ENCODE measurements around the gene MACC1. TPM values are rescaled to one million over a fixed set of nuclear protein-coding genes. Genes with fewer than 3 reads are reported as not detected.

MACC1 gene
- polyA plus RNA-seq, 10 donors = 0.04 to 0.33 (median 0.07) TPM

DNA sequence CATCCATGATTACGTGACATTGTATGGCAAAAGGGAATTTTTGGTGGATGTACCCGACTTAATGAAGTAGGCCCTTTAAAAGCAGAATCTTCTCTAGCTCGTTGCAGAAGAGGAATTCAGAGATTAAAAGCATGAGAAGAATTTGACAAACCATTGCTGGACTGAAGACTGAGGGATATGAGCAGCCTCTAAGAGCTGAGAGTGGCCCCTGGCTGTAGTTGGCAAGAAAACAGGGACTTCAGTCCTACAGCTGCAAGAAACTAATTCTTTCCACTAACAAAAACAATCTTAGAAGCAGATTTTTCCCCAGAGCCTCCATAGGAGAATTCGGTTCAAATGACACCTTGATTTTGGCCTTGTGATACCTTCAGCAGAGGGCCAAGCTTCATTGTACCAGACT lies 34.1 kb downstream of the MACC1 start:
- no peak for DNase-seq

DNA sequence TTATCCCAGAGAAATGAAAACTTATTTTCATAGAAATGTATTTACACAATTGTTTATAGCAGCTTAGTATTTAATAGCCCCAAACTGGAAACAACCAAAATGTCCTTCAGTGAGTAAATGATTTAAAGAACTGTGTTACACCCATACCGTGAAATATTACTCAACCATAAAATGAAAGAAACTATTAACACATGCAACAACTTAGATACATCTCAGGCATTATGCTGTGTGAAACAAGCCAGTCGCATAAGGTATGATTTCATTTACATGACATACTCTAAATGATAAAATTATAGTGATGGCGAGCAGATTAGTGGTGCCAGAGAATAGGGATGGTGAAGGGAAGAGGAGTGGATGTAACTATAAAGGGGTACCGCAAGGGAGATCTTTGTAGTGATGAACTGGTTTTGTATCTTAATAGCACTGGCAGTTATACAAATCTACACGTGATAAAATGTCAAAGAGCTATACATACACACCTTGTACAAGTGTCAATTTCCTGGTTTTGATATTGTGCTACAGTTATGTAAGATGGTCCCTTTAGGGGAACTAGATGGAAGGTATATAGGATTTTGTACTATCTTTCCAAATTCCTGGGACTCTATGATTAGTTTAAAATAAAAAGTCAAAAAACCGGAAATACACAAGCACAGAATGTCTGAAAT lies 40.5 kb downstream of the MACC1 start:
- no peak for DNase-seq

DNA sequence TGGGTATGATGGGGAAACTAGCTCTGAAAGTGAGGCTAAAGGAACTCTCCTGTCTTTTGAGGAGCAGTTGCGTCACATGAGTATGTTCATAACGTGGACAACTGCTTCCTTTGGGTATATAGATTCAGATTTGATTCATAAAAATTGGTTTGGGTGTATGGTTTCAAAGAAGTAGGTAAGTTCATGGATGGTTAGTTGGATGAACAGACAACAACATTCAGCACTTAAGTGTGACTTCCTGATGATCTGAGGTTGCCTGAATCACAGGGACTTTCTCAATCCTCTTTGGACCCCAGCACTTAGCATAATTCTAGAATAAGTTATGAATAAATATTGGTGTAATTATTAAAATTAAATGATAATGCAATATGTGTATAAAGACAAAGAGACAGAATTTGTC lies 43.4 kb downstream of the MACC1 start:
- DNase-seq = no peak

DNA sequence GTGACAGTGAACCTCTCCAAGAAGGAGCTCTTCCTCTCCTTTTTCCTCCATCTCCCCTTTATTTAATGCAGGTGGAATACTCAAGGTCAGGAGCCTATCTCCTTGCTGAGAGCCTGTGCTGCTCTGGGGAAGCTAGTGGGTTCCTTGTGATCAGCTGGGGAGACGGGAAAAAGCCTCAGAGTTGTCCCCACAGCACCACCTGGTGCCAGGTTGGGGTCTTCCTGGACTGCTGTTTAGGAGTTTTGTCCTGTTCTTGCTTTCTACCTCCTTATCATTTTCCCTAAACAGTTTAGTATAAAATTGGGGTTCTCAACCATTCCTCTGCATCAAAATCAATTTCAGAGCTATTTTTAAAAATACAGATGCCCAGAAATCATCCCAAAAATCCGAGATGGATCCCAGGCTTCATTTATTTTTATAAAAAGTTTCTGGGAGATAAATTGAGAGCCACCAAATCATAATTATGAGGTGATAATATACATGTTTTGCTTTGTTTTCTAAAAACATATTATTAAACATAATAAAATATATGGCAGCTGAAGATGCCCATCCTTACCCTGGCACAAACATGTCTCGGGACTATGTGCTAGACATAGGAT lies 44.3 kb downstream of the MACC1 start:
- DNase-seq = peak; percentile 31 to 64 (median 55)

DNA sequence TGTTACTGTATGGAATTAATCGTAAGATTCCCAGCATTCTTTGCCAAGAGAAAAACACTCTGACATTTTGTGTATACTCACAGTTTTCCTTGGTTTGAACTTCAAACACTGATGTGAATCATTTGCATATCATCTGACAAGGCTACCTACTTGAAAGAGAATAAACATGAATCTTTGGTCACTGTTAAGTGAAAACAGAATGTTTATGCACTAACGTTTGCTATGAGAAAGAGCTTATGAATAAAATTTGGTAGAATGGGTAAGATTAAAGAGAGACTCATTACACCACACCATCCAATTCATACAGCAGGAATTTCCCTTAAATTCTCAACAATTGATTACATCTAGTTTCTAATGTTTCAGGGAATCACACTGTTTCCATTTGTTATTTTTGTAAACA lies 46.6 kb downstream of the MACC1 start:
- no peak for DNase-seq

DNA sequence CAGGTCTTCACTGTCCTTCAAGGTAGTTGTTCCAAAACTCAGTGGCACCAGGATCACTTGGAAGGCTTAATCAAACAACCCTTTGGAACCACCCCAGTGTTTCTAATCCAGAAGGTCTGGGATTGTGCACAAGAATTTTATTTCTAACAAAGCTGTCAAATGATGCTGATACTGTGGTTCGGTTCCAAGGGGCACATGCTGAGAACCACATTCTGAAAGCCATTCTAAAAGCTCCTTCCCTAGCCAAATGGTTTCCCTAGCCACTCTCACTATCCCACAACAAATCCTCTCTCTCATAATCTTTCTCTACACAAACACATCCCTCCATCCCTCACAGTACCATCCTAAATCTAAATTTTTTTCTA lies 52.1 kb downstream of the MACC1 start:
- DNase-seq = no peak

DNA sequence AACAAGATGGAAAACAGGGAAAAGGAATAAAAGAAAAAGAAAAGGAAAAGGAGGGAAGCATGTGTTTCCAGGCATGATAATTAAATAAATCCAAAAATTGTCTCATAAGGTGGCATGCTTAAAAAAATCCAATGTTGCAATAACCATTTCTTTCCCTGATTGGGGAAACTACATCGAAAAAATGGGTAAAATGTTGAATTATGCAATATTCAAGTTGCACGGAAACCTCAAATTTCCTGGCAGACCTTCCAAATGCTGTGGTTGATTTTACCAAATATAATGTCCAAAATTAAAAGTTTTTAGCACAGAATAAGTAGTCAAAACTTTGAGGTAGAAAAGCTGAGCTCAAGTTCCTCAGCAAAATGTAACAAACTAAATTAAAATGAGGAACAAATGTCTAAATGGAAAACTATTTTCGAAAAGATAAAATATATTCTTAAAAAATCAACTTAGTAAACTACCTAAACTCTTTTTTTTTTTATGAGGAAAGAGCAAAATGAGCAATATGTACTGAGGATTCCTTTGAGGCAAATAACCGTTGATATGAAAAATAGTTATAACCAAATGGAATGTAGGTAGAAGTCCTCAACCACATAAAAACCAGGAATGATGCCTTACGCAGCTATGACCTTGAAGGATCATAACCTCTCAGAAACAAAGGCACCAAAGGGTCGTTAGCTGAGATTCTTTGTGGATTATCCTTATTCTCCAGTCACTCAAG lies 52.6 kb downstream of the MACC1 start:
- DNase-seq = peak in 1 of 3 donors; percentile 27

DNA sequence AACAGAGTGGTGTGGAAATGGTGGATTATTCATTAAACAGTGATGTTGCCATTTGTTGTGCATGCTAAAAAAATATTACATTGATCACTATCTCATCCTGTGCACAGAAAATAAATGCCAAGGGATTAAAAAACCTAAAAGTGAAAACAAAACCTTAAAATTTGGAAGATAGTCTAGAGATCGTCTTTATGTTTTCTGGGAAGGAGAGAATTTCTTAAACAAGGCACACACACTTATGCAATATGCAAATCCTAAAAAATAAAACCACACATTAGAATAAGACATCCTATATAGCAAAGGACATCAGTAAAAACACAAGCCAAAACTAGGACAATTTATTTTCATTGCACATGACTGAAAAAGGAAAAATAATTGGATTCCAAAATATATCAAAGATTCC lies 54.5 kb downstream of the MACC1 start:
- DNase-seq = no peak

DNA sequence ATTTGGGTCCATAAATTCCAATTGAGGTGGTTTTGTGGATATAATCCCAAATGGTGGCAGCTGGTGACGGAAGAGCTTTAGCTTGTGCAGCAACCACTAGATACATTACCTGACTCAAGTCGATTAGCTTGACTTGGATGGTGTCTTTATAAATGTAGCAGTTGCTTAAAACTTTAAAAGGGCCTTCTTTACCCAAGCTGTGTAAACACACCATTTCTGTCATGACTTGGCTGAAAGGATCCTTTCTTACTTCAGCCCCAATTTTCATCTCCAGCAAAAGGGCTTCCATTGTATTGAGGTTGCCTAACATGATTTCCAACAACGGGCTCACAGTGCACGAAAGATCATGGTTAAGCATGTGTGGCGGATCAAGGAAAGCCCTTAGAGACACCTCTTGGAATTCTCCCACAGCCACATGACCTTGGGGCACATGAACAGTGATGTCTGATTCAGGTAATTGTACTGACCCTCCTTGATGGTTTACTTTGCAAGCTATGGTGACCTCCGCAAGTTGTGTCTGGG lies 57.9 kb downstream of the MACC1 start:
- DNase-seq = no peak

DNA sequence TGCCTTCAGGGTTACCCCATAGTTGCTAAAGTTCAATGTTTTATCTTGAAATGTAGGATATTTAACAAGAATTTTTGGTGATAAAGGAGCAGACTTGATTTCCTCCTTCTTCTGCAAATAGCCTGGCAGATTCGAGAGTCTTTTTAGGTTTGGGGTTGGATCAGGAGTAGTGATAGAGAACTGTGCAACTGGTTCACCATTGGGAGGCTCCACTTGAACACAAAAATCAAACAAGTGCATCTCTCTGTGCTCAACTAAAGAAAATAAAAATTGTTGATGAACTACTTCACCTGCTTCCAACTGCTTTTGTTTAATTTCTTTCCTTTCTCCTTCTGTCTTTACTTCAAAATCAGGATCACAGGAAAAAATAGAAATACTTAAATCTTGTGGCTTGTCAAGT lies 58.5 kb downstream of the MACC1 start:
- DNase-seq = peak in 2 of 3 donors; percentile 14 to 22

DNA sequence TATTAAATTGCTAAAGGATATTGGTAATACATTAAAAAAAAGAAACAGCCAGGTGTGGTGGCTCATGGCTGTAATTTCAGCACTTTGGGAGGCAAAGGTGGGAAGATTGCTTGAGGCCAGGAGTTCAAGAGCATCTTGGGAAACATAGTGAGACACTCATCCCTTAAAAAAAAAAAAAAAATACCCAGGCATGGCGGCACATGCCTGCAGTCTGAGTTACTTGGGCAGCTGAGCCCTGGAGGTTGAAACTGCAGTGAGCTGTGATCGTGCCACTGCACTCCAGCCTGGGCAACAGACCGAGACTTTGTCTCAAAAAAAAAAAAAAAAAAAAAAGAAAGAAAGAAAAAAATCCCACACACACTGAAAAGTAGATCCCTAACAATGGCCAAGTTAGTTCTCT lies 59.7 kb downstream of the MACC1 start:
- no peak for DNase-seq

DNA sequence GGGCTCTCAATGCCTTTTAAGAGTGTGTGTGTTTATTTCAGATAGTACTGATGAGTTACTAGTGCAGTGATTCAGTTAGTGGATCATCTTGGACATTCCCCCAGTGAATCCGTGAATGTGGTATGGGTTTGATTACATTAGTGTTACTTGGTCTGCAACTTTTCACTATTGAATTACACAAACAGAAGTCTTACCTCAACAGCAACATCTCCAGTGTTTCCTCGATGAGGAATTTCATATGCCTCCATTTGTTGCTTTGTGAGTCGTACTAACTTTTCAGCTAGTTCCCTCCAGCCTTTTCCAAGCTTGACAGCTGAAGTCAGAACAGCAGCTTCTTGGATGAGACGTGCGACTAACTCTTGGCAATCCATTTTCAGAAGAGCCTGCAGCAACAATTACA lies 63.2 kb downstream of the MACC1 start:
- DNase-seq = no peak

DNA sequence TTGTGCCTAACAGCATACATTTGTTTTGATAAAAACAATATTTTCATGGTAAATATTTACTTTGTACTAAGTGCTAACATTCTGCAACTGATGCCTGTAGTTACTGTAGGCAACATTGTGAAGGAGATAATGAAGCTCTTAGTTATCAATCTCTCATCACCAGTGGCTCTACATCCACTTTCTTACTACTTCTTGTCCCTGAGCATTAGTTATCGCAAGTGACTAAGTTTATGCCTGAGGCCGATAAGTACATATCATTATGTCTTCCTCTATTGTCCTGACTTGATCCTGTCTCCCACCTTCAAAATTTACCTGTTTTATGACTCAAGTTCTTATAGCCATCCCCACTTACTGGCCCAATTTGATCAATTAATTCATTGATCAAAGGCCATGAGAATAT lies 63.6 kb downstream of the MACC1 start:
- no peak for DNase-seq

DNA sequence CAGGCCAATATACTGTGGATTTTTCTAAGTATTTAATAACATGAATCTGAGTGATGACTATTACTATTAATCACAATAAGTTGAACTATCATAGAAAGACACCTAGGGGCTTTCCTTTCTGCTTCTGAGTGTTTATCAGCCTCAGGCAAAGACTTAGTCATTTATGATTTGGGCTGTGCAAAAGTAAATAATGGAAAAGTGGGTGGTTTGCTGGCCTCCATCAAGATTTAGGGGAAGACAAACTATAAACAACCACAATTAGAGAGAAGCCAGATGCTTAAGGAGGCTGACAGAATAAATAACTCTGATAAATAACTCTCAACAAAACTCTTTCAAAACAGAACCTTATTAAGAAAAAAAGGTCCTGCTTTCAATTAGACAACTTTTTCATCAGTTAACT lies 64.7 kb downstream of the MACC1 start:
- no peak for DNase-seq

DNA sequence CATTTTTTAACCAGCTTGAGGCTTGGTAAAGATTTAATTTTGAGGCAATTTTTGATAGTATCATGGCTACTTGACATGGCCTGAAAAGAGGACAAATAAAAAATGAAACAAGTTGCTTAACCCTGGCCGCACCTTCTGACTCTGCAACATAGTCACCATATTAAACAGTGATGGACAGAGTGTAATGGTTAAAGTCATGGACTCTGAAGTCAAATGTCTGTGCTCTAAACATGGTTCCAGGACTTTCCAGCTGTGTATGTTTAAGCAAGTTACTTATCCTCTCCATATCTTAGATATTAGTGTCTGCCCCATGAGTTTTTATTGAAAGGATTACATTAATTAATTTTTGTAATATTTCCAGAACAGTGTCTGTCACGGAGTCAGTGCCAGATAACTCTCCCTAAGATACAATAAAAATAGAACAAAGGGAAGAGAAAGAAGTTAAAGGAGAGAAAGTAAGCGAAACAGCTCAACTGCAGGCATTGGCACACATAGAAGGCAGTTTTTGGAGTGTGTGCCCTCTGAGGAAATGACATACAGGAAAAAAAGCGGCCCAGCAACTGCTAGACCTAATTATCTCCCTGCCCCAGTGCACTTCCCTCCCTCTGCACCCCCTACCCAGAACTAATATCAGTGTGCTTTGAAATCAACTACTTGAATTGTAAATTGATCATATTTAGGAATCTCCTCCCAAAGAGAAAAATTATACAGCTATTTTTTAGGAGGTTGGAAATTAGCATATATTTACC lies 65.3 kb downstream of the MACC1 start:
- no peak for DNase-seq

DNA sequence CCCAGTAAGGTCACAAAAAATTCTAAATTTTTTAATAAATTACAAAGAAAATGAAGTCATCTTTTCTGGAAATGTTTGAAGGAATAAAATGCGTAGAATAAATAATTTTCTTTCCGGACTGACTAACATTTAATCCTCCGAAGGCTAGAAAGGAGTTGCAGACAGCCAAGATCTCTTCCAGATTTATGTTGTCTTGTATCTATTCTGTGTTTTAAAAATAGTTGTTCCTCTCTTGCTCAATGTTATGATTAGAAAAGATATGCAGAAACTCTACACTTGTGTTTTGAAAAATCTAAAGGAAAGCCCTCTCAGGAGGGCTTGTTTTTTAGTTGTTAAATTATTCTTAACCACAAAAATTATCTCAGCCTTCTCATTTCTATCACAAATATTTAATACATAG lies 70.7 kb downstream of the MACC1 start:
- peak; percentile 31 to 52 (median 41) for DNase-seq

DNA sequence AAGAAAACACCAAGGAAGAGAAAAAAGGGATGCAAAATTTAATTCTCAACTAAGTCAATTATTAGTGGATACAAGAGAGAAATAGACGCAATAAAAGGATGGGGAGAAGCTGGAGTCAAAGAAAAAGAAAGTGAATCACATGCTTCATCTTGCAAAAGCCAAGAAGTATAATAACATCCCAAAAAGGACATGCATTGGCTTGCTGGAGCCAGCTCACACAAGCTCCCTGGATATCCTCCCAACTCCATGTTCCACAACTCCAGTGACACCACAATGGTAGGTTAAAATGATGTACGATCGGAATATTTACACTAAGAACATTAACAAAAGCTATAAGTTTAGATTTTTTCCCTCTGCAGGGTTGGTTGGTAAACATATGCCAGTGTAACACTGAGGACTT lies 72.4 kb downstream of the MACC1 start:
- peak in 1 of 3 donors; percentile 15 for DNase-seq

DNA sequence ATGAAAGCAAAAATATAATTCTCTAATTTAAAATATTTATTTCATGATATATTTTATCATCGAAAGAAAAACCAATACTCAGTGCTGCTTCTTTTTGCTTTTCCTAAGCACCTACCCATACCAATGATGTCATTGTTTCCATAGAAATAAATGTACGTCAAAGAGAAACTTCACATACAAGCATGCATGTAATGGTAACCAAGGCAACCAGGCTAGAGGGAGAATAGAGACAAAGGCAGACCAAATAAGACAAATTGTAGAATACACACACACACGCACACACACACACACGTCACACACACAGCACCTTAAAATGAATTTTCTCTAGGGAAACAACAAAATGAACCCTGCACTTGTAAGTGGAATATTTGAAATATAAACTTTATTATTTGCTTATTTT lies 75.5 kb downstream of the MACC1 start:
- peak in 2 of 3 donors; percentile 21 to 35 for DNase-seq

DNA sequence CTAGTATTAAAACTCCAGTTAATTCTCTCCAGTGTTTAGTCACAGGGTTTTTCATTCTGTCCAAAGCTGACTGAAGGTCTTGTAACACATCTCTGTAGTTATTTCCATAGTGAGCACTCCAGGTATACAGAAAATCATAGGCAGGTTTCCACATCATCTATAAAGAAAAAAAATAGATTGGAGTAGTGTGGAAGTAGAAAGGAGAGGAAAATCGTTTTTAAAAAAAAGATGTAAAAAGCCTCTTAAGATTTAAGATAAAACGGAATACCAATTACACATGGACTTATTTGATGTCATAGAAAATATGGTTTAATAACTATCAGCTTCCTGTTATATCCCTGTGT lies 76.2 kb downstream of the MACC1 start:
- DNase-seq = no peak

DNA sequence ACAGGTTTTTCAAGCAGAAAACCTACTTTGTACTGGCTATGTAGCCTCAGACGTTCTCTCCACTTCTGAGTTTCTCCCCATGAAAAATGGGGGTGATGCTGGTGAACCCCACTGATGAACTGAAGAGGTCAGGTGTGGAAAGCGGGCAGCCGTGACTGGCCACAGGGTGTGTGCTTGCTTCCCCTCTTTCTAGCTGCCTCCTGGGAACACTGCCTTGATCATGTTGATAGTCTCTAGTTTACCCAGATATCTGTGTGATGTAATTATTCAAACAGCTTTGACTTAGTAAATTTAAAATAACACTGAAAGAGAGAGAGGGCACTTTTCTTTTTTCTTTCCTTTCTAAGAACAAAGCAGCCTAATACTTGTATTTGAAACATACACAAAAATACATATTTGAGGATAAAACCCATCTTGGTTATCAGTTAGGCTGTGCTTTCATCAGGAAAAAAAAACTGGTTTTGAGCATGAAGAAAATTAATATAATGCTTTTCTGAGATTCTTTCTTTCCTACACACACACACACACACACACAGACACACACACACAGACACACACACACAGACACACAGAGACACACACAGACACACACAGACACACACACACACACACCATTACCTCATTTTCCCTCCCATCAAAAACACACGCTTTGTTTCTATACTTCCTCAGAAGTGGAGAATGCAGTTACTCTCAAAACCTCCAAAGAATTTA lies 76.7 kb downstream of the MACC1 start:
- no peak for DNase-seq

DNA sequence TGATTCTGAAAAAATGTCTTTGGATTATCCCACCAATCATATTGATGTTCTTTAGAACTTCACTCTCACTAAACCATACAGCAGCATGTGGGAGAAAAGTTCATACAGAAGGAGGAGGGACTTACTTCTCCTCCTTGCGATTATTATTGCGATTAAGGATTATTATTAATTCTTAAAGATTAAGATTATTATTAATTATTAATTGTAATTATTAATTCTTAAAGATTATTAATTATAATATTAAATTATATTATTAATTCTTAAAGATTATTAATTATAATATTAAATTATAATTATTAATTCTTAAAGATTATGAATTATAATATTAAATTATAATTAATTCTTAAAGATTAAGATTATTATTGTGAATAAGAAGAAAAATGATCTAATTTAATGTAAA lies 80.5 kb downstream of the MACC1 start:
- DNase-seq = no peak

DNA sequence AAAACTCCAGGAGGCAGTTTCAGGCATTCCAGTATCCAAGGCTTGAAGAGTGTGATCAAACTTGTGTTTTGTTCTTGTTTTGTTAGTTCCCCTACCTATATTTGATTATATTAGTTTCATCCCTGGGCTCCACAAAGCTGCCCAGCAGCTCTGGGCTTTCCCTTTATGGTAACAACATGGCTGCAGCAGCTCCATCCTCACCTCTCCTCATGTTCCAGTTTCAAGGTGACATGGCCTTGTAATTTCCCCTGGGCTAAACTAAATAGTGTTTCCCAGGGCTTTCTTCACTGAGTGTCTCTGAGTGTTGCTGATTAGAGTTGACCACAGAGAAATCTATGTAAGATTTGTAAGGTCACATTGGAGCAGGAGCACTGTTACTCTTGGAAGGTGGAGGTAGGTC lies 83.4 kb downstream of the MACC1 start:
- DNase-seq = no peak
